ENCODE measurements around the gene SLAMF9. TPM values are rescaled to one million over a fixed set of nuclear protein-coding genes. Genes with fewer than 3 reads are reported as not detected.
A peak's percentile ranks its signal among the peaks of the same experiment; 100 is the strongest.
"Not testable (repeated sequence)": the region's sequence is repeated elsewhere in the genome, so short reads cannot be mapped to it uniquely, and the experiment has no call there.

The SLAMF9 gene
- total RNA-seq, 1 experiment from 2014 or later: 8.7 TPM

DNA sequence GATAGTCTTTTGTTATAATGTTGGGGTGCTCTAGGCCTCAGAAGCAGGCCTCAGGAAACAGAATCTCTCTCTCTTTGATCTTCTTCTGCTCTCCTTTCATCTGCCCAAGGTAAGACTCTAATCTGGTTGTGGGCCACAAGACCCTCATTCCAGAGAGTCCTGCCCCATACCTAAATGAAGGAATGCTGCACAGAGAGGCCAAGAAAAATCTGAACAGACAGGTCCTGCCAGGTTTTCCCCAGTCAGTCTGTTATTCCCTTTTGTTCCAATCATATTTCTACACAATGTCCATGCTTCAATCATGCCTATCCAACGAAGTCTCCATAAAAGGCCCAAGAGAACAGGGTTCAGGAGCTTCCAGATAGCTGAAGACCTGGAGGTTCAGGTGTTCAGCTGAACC lies 47.1 kb downstream of the SLAMF9 start:
- DNase-seq (peak; percentile 41), ATAC-seq (no peak)
- intact Hi-C loops (cut with micrococcal nuclease): no loop called here
- TF ChIP-seq EZH2phosphoT487 (IDR thresholded peaks at IDR 0.05; ENCODE audit: borderline replicate concordance, low read length): no peak
- no peak for TF ChIP-seq EZH2 (IDR thresholded peaks at IDR 0.05; ENCODE audit: low read length, unreplicated experiment)
- TF ChIP-seq, protein P1, sequence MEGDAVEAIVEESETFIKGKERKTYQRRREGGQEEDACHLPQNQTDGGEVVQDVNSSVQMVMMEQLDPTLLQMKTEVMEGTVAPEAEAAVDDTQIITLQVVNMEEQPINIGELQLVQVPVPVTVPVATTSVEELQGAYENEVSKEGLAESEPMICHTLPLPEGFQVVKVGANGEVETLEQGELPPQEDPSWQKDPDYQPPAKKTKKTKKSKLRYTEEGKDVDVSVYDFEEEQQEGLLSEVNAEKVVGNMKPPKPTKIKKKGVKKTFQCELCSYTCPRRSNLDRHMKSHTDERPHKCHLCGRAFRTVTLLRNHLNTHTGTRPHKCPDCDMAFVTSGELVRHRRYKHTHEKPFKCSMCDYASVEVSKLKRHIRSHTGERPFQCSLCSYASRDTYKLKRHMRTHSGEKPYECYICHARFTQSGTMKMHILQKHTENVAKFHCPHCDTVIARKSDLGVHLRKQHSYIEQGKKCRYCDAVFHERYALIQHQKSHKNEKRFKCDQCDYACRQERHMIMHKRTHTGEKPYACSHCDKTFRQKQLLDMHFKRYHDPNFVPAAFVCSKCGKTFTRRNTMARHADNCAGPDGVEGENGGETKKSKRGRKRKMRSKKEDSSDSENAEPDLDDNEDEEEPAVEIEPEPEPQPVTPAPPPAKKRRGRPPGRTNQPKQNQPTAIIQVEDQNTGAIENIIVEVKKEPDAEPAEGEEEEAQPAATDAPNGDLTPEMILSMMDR (conservative IDR thresholded peaks at IDR 0.05; ENCODE audit: low read depth, low read length): no peak
- no peaks in the 10 kb centered on the region for H3K9me2 ChIP-seq (replicated peaks; ENCODE audit: low read length)
- ChIA-PET CTCF (no interaction called here), POLR2A (ENCODE audit: unreplicated experiment) (interaction anchor here (0.6 kb wide), 1 partner anchor 10 kb away, joined by 3 read pairs; no protein-coding TSS in a partner anchor)
- H3K9ac ChIP-seq (ENCODE audit: low read length): no peak overlapping the region
- no peak overlapping the region for H3K27ac ChIP-seq (ENCODE audit: low read length)
- no peak overlapping the region for H2AFZ ChIP-seq (ENCODE audit: low read length)
- H3K4me1 ChIP-seq (ENCODE audit: insufficient read depth, low read length): peaks cover 32% of the 10 kb centered on the region
- no TSS peak for BruUV-seq (replicated peaks)
- no peaks in the 10 kb centered on the region for H4K20me1 ChIP-seq (ENCODE audit: low read length)
- 0 out of 2 replicates have a peak, but pooled peaks cover 5% of the 10 kb centered on the region for H3K79me2 ChIP-seq (ENCODE audit: low read length)
- no peaks in the 10 kb centered on the region for H3K9me3 ChIP-seq (ENCODE audit: low read length)
- H3K4me2 ChIP-seq (ENCODE audit: low read length): no peak overlapping the region; the same call in 1 of the 2 replicates
- H3K27me3 ChIP-seq (ENCODE audit: low read length): no peaks in the 10 kb centered on the region
- H3F3A ChIP-seq (ENCODE audit: low read length, unreplicated experiment): no peaks in the 10 kb centered on the region
- no peaks in the 10 kb centered on the region for H3K36me3 ChIP-seq (ENCODE audit: low read depth, low read length)
- H3K4me3 ChIP-seq (ENCODE audit: low read length): no peak overlapping the region

DNA sequence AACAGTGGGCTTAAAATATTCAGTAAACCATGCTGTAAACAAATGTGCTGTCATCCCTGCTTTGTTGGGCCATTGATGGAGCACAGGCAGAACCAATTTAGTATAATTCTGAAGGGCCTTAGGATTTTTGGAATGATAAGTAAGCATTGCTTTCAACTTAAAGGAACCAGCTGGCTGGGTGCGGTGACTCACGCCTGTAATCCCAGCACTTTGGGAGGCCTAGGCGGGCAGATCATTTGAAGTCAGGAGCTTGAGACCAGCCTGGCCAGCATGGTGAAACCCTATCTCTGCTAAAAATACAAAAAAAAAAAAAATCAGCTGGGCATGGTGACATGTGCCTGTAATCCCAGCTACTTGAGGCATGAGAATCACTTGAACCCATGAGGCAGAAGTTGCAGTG lies 50.0 kb downstream of the SLAMF9 start:
- H3K27ac ChIP-seq (ENCODE audit: low read length); CTCF ChIA-PET; H2AFZ ChIP-seq (ENCODE audit: low read length); H3K9me2 ChIP-seq (replicated peaks; ENCODE audit: low read length); H3K4me2 ChIP-seq (ENCODE audit: low read length); H3K9ac ChIP-seq (ENCODE audit: low read length); H3K9me3 ChIP-seq (ENCODE audit: low read length); H3K36me3 ChIP-seq (ENCODE audit: low read depth, low read length); DNase-seq; H3F3A ChIP-seq (ENCODE audit: low read length, unreplicated experiment); intact Hi-C loops (cut with micrococcal nuclease); H4K20me1 ChIP-seq (ENCODE audit: low read length); BruUV-seq (replicated peaks); H3K4me3 ChIP-seq (ENCODE audit: low read length); POLR2A ChIA-PET (ENCODE audit: unreplicated experiment); H3K79me2 ChIP-seq (ENCODE audit: low read length); ATAC-seq; H3K27me3 ChIP-seq (ENCODE audit: low read length): not testable (repeated sequence)
- peaks cover 27% of the 10 kb centered on the region for H3K4me1 ChIP-seq (ENCODE audit: insufficient read depth, low read length)

DNA sequence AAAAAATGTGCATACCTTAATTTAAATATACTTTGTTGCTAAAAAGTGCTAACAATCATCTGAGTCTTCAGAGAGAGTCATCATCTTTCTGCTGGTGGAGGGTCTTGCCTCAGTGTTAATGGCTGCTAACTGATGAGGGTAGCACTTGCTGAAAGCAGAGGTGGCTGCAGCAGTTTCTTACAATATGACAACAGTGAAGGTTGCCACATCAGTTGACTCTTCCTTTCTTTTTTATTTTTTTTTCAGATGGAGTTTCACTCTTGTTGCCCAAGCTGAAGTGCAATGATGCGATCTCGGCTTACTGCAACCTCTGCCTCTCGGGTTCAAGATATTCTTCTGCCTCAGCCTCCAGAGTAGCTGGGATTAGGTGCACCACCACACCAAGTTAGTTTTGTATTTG lies 51.5 kb downstream of the SLAMF9 start:
- TF ChIP-seq EZH2 (IDR thresholded peaks at IDR 0.05; ENCODE audit: low read length, unreplicated experiment) (no peak), EZH2phosphoT487 (IDR thresholded peaks at IDR 0.05; ENCODE audit: borderline replicate concordance, low read length) (no peak)
- TF ChIP-seq, protein P1 (conservative IDR thresholded peaks at IDR 0.05; ENCODE audit: low read depth, low read length): no peak
- H3K27ac ChIP-seq (ENCODE audit: low read length): no peak overlapping the region
- no peak overlapping the region for H2AFZ ChIP-seq (ENCODE audit: low read length)
- H3K4me2 ChIP-seq (ENCODE audit: low read length): no peak overlapping the region
- no peaks in the 10 kb centered on the region for H4K20me1 ChIP-seq (ENCODE audit: low read length)
- no peak overlapping the region for H3K9ac ChIP-seq (ENCODE audit: low read length)
- DNase-seq: no peak
- H3K4me3 ChIP-seq (ENCODE audit: low read length): no peak overlapping the region
- no TSS peak for BruUV-seq (replicated peaks)
- H3K27me3 ChIP-seq (ENCODE audit: low read length): no peaks in the 10 kb centered on the region
- H3K9me3 ChIP-seq (ENCODE audit: low read length): no peaks in the 10 kb centered on the region
- H3F3A ChIP-seq (ENCODE audit: low read length, unreplicated experiment): no peaks in the 10 kb centered on the region
- H3K9me2 ChIP-seq (replicated peaks; ENCODE audit: low read length): no peaks in the 10 kb centered on the region
- CTCF ChIA-PET: interaction anchor here (0.7 kb wide), 1 partner anchor 99 kb away, joined by 5 read pairs; no protein-coding TSS in a partner anchor
- ATAC-seq: no peak
- H3K36me3 ChIP-seq (ENCODE audit: low read depth, low read length): no peaks in the 10 kb centered on the region
- POLR2A ChIA-PET (ENCODE audit: unreplicated experiment): no interaction called here
- no peaks in the 10 kb centered on the region for H3K79me2 ChIP-seq (ENCODE audit: low read length)
- peaks cover 27% of the 10 kb centered on the region for H3K4me1 ChIP-seq (ENCODE audit: insufficient read depth, low read length)
- intact Hi-C loops (cut with micrococcal nuclease): no loop called here

Other genes starting within 250 kb of the SLAMF9 start
- gene CRP, start 239.6 kb downstream of the SLAMF9 start, total RNA-seq (2014; rRNA removed): not detected in 2 replicates
- gene DUSP23, start 173.3 kb downstream of the SLAMF9 start, total RNA-seq (2014; rRNA removed): 20.4 and 27.6 TPM in 2 replicates
- gene FCRL6, start 151.9 kb downstream of the SLAMF9 start, total RNA-seq (2014; rRNA removed): not detected in 2 replicates
- not detected in 2 replicates for gene SLAMF8, start 127.4 kb downstream of the SLAMF9 start, total RNA-seq (2014; rRNA removed)
- 0.29 and 0.47 TPM in 2 replicates for gene VSIG8, start 91.6 kb downstream of the SLAMF9 start, total RNA-seq (2014; rRNA removed)
- gene CFAP45, start 54.1 kb downstream of the SLAMF9 start, total RNA-seq (2014; rRNA removed): 1.6 and 4.8 TPM in 2 replicates
- gene TAGLN2, start 28.7 kb downstream of the SLAMF9 start, total RNA-seq (2014; rRNA removed): 1,281 and 1,584 TPM in 2 replicates
- gene IGSF9, start 8.6 kb downstream of the SLAMF9 start, total RNA-seq (2014; rRNA removed): 15.6 and 19.9 TPM in 2 replicates
- gene PIGM, start 77.8 kb upstream of the SLAMF9 start, total RNA-seq (2014; rRNA removed): 6.7 and 6.9 TPM in 2 replicates
- 0.15 TPM in 1 of 2 replicates, not detected in the other for gene KCNJ10, start 115.9 kb upstream of the SLAMF9 start, total RNA-seq (2014; rRNA removed)
- gene KCNJ9, start 127.3 kb upstream of the SLAMF9 start, total RNA-seq (2014; rRNA removed): not detected in 2 replicates
- gene IGSF8, start 144.4 kb upstream of the SLAMF9 start, total RNA-seq (2014; rRNA removed): 37.1 and 49.1 TPM in 2 replicates
- not detected in 2 replicates for gene ATP1A2, start 161.5 kb upstream of the SLAMF9 start, total RNA-seq (2014; rRNA removed)
- gene ATP1A4, start 197.4 kb upstream of the SLAMF9 start, total RNA-seq (2014; rRNA removed): 0.04 TPM in 1 of 2 replicates, not detected in the other
- 0.12 TPM in 1 of 2 replicates, not detected in the other for gene CASQ1, start 236.3 kb upstream of the SLAMF9 start, total RNA-seq (2014; rRNA removed)